Neural cell (in vitro differentiated cells): Measurements from ENCODE around the gene ESRRB. TPM values are rescaled to one million over a fixed set of nuclear protein-coding genes. Genes with fewer than 3 reads are reported as not detected.

ENCODE experiments used
- H2AFZ ChIP-seq: fragments of 200-600, 300-800 bp; sonication (generic), shearing (Covaris generic); 2 replicates; pipeline ENCODE4 v1.6.0; 2014; ENCODE audit warnings: low read depth, mild to moderate bottlenecking, antibody characterized with exemption, low read length, moderate library complexity
- H3F3A ChIP-seq: fragments of 200-600 bp; shearing (Covaris generic); 2 replicates; pipeline ENCODE4 v1.6.1; 2016; ENCODE audit warnings: mild to moderate bottlenecking, moderate library complexity, mixed read lengths, antibody characterized with exemption, low read length; ENCODE audit not compliant: insufficient read depth, poor library complexity, severe bottlenecking
- H3K27ac ChIP-seq: fragments of 200-600, 300-800 bp; sonication (generic), shearing (Covaris generic); 2 replicates; pipeline ENCODE4 v1.5.1; 2014; ENCODE audit warnings: mild to moderate bottlenecking, low read length, moderate library complexity
- H3K27me3 ChIP-seq: fragments of 300-800, 200-600 bp; sonication (generic), shearing (Covaris generic); 2 replicates; pipeline ENCODE4 v1.6.0; 2014; ENCODE audit warnings: mild to moderate bottlenecking, low read depth, low read length, moderate library complexity; ENCODE audit not compliant: insufficient read depth
- H3K36me3 ChIP-seq: fragments of 300-800, 200-600 bp; sonication (generic), shearing (Covaris generic); 2 replicates; pipeline ENCODE4 v1.5.1; 2014; ENCODE audit warnings: mild to moderate bottlenecking, antibody characterized with exemption, low read length, moderate library complexity; ENCODE audit not compliant: insufficient read depth
- H3K4me2 ChIP-seq: fragments of 300-800, 200-600 bp; sonication (generic), shearing (Covaris generic); 2 replicates; pipeline ENCODE4 v1.6.0; 2014; ENCODE audit warnings: mild to moderate bottlenecking, low read length
- H3K4me3 ChIP-seq: fragments of 300-800, 200-600 bp; sonication (generic), shearing (Covaris generic); 2 replicates; pipeline ENCODE4 v1.5.1; 2014; ENCODE audit warnings: mild to moderate bottlenecking, low read length, moderate library complexity
- H3K79me2 ChIP-seq: fragments of 200-600 bp; shearing (Covaris generic); replicated peaks from 2 replicates; pipeline ENCODE4 v1.6.0; 2014; ENCODE audit warnings: mild to moderate bottlenecking, low read length, moderate library complexity; ENCODE audit not compliant: insufficient read depth
- H3K9ac ChIP-seq: fragments of 300-800, 200-600 bp; sonication (generic), shearing (Covaris generic); 2 replicates; pipeline ENCODE4 v1.6.1; 2016; ENCODE audit warnings: mild to moderate bottlenecking, low read length, mixed read lengths
- H3K9me2 ChIP-seq: fragments of 200-600 bp; shearing (Covaris generic); 2 replicates; pipeline ENCODE4 v1.6.1; 2016; ENCODE audit warnings: mild to moderate bottlenecking, low read length, mixed read lengths; ENCODE audit not compliant: insufficient read depth
- H3K9me3 ChIP-seq: fragments of 200-600, 300-800 bp; sonication (generic), shearing (Covaris generic); 2 replicates; pipeline ENCODE4 v1.6.1; 2016; ENCODE audit warnings: mild to moderate bottlenecking, mixed run types, low read length, moderate library complexity, mixed read lengths
- H4K20me1 ChIP-seq: fragments of 200-600 bp; shearing (Covaris generic); 2 replicates; pipeline ENCODE4 v1.6.1; 2016; ENCODE audit warnings: mild to moderate bottlenecking, mixed run types; ENCODE audit not compliant: insufficient read depth
- EP300 ChIP-seq: fragments of 450-650 bp; conservative IDR thresholded peaks from 2 replicates; pipeline ENCODE4 v1.6.1; 2014; ENCODE audit warnings: antibody characterized with exemption, mild to moderate bottlenecking, moderate library complexity; ENCODE audit not compliant: poor library complexity, severe bottlenecking
- EZH2 ChIP-seq: fragments of 200-600, 300-800 bp; shearing (Covaris generic), sonication (generic); IDR thresholded peaks from 2 replicates; pipeline ENCODE4 v1.6.1; 2014; ENCODE audit warnings: antibody characterized with exemption, low read length, borderline replicate concordance, mild to moderate bottlenecking; ENCODE audit not compliant: insufficient read depth, poor library complexity, severe bottlenecking
- MXI1 ChIP-seq: fragments of 450-650 bp; conservative IDR thresholded peaks from 2 replicates; pipeline ENCODE4 v1.6.1; 2014; ENCODE audit warnings: antibody characterized with exemption, mild to moderate bottlenecking; ENCODE audit not compliant: poor library complexity, severe bottlenecking
- POLR2AphosphoS5 ChIP-seq: IDR thresholded peaks from 2 replicates; pipeline ENCODE4 v1.6.1; 2012
- RAD21 ChIP-seq: fragments of 450-650 bp; conservative IDR thresholded peaks from 2 replicates; pipeline ENCODE4 v1.6.1; 2014; ENCODE audit warnings: antibody characterized with exemption, mild to moderate bottlenecking, moderate library complexity
- SMC3 ChIP-seq: fragments of 450-650 bp; conservative IDR thresholded peaks from 2 replicates; pipeline ENCODE4 v1.6.1; 2014; ENCODE audit warnings: antibody characterized with exemption, mild to moderate bottlenecking, moderate library complexity; ENCODE audit not compliant: poor library complexity
- TAF1 ChIP-seq: IDR thresholded peaks from 2 replicates; pipeline ENCODE4 v1.6.1; 2012; ENCODE audit warnings: low read depth
- polyA minus RNA-seq: library from RNA; depleted of rRNA, polyadenylated mRNA; stranded (reverse); fragments of >200 nt; gene quantifications from 2 replicates; pipeline ENCODE4 v1.2.3, GENCODE V29; 2014
- polyA plus RNA-seq: library from polyadenylated mRNA; depleted of rRNA; stranded (reverse); fragments of >200 nt; gene quantifications from 2 replicates; pipeline ENCODE4 v1.2.3, GENCODE V29; 2014
- TF ChIP-seq, protein P1 (sequence below): IDR thresholded peaks from 2 replicates; pipeline ENCODE4 v1.6.1; 2012; ENCODE audit warnings: borderline replicate concordance
- TF ChIP-seq, protein P2 (sequence below): fragments of 450-650 bp; IDR thresholded peaks from 2 replicates; pipeline ENCODE4 v1.5.1; 2014; ENCODE audit warnings: antibody characterized with exemption, mild to moderate bottlenecking, moderate library complexity; ENCODE audit not compliant: poor library complexity, severe bottlenecking

ESRRB gene
- polyA plus RNA-seq: 0.59 and 1.9 TPM in 2 replicates
- polyA minus RNA-seq: 1.0 and 1.2 TPM in 2 replicates

DNA sequence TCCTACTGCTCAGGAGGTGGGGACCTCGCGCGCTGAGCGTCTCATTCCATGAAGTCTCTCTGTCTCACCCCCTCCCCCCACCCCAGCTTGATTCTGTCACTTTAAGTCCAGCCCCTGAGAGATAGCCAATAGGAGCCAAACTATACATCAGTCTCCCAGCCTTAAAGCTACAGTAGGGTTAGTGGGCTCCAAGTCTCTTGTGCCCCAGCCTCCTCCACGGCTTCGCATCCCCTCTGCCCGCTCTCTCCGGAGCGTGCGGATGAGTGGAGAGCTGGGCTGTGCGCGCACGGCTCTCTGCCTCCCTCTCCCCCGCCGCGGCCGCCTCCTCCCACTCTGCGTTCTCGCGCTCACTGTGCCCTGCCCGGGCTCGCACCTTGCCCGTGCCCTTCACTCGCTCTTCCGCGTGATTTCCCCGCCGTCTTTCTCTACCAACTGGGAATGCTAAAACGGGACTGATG, at the start of gene ESRRB:
Gene ESRRB (plus strand): TSS at position 191 of the 458 bp plus-strand sequence. CDS start 265 bp downstream, at position 456.
- peak within 1 kb of the TSS; percentile 24 for H3K4me2 ChIP-seq
- no peak within 1 kb of the TSS for H2AFZ ChIP-seq
- TF ChIP-seq, protein P1, sequence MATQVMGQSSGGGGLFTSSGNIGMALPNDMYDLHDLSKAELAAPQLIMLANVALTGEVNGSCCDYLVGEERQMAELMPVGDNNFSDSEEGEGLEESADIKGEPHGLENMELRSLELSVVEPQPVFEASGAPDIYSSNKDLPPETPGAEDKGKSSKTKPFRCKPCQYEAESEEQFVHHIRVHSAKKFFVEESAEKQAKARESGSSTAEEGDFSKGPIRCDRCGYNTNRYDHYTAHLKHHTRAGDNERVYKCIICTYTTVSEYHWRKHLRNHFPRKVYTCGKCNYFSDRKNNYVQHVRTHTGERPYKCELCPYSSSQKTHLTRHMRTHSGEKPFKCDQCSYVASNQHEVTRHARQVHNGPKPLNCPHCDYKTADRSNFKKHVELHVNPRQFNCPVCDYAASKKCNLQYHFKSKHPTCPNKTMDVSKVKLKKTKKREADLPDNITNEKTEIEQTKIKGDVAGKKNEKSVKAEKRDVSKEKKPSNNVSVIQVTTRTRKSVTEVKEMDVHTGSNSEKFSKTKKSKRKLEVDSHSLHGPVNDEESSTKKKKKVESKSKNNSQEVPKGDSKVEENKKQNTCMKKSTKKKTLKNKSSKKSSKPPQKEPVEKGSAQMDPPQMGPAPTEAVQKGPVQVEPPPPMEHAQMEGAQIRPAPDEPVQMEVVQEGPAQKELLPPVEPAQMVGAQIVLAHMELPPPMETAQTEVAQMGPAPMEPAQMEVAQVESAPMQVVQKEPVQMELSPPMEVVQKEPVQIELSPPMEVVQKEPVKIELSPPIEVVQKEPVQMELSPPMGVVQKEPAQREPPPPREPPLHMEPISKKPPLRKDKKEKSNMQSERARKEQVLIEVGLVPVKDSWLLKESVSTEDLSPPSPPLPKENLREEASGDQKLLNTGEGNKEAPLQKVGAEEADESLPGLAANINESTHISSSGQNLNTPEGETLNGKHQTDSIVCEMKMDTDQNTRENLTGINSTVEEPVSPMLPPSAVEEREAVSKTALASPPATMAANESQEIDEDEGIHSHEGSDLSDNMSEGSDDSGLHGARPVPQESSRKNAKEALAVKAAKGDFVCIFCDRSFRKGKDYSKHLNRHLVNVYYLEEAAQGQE: no peak
- TF ChIP-seq MXI1: no peak
- TF ChIP-seq, protein P2, sequence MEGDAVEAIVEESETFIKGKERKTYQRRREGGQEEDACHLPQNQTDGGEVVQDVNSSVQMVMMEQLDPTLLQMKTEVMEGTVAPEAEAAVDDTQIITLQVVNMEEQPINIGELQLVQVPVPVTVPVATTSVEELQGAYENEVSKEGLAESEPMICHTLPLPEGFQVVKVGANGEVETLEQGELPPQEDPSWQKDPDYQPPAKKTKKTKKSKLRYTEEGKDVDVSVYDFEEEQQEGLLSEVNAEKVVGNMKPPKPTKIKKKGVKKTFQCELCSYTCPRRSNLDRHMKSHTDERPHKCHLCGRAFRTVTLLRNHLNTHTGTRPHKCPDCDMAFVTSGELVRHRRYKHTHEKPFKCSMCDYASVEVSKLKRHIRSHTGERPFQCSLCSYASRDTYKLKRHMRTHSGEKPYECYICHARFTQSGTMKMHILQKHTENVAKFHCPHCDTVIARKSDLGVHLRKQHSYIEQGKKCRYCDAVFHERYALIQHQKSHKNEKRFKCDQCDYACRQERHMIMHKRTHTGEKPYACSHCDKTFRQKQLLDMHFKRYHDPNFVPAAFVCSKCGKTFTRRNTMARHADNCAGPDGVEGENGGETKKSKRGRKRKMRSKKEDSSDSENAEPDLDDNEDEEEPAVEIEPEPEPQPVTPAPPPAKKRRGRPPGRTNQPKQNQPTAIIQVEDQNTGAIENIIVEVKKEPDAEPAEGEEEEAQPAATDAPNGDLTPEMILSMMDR: no peak
- H3K9me3 ChIP-seq: no peaks in the 10 kb centered on the region
- peak within 1 kb of the TSS; percentile 66 for H3K4me3 ChIP-seq
- peaks cover 68% of the 10 kb centered on the region for H3K27me3 ChIP-seq
- no peaks in the 10 kb centered on the region for H3F3A ChIP-seq
- H3K36me3 ChIP-seq: no peaks in the 10 kb centered on the region
- H3K9ac ChIP-seq: no peak within 1 kb of the TSS
- H4K20me1 ChIP-seq: no peaks in the 10 kb centered on the region
- no peaks in the 10 kb centered on the region for H3K79me2 ChIP-seq
- H3K27ac ChIP-seq: no peak within 1 kb of the TSS
- no peaks in the 10 kb centered on the region for H3K9me2 ChIP-seq

DNA sequence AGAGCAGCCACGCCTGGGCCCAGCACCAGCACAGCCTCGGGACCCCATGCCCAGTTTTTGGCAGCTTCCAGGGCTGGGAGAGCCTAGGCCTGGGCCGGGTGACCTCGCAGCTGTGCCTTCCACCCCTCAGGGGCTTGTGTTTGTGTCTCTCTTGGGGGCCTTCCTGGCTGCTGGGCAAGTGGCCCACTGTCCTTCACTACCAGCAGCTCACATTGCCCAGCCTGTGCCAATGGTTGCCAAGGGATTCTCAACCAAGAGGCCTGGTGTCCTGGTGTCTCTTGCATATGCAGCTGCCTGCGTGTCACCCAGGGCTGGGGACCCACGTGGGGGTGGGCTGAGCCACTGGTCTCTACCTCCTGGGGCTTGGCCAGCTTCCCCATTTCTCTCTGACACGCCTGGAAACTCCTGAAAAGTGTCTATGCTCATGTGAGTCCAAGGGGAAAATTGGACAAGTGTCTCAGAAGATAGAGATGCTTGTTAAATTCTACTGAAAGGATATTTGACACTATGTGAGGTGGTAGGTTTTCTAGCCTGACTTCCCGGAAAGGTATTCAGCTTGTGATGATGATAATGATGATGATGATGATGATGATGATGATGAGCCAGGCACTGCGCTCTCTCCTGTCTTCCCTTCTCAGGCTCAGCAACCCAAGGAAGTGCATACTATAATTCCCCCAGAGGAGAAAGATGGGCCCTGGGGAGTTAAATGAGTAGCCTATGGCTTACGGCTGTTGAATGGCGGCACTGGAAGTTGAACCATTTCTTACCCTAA, 48.8 kb upstream of the ESRRB start:
- no peak overlapping the region for H2AFZ ChIP-seq
- TF ChIP-seq SMC3: no peak
- TF ChIP-seq, protein P1: no peak
- TF ChIP-seq POLR2AphosphoS5: no peak
- TF ChIP-seq RAD21: no peak
- no peak for TF ChIP-seq MXI1
- no peak for TF ChIP-seq EZH2
- no peak for TF ChIP-seq EP300
- no peak for TF ChIP-seq TAF1
- TF ChIP-seq, protein P2: no peak
- no peaks in the 10 kb centered on the region for H3K36me3 ChIP-seq

More for the DNA sequence above, 48.8 kb upstream of the ESRRB start:
- H3F3A ChIP-seq: no peaks in the 10 kb centered on the region
- H3K27ac ChIP-seq: no peak overlapping the region
- H3K9me3 ChIP-seq: no peaks in the 10 kb centered on the region
- H3K4me3 ChIP-seq: no peak overlapping the region
- no peak overlapping the region for H3K9ac ChIP-seq
- H3K4me2 ChIP-seq: no peak overlapping the region
- peaks cover 4% of the 10 kb centered on the region for H3K27me3 ChIP-seq
- no peaks in the 10 kb centered on the region for H3K79me2 ChIP-seq
- no peaks in the 10 kb centered on the region for H3K9me2 ChIP-seq
- no peaks in the 10 kb centered on the region for H4K20me1 ChIP-seq
